CD8-positive, alpha-beta memory T cell (primary cell): Measurements from ENCODE around the gene RCE1. TPM values are rescaled to one million over a fixed set of nuclear protein-coding genes. Genes with fewer than 3 reads are reported as not detected.
"Not testable (repeated sequence)": the region's sequence is repeated elsewhere in the genome, so short reads cannot be mapped to it uniquely, and the experiment has no call there.

Source experiments
- CTCF ChIA-PET: fragments of 350-600 bp; sonication (Branson Sonifier 250); formaldehyde crosslinking; loops from one replicate; lab custom pipeline; 2021; ENCODE audit warnings: antibody characterized with exemption; lab: Charles Lee
- POLR2A ChIA-PET: fragments of 350-600 bp; sonication (Branson Sonifier 250); formaldehyde crosslinking; loops from one replicate; lab custom pipeline; 2021; ENCODE audit warnings: antibody characterized with exemption; lab: Charles Lee
- DNase-seq, 5 donors: peaks; one replicate each; pipeline versions ENCODE4 v3.0.0 to v3.0.0-alpha.2; 2020 to 2022; ENCODE audit warnings: mixed read lengths in 1 of 5
- H3K27ac ChIP-seq: one replicate; pipeline ENCODE4 v1.7.0; 2013; ENCODE audit warnings: low read depth, mild to moderate bottlenecking, low read length, moderate library complexity
- H3K27me3 ChIP-seq: 2 replicates; pipeline ENCODE4 v1.7.0; 2013; ENCODE audit warnings: low read length, mild to moderate bottlenecking; ENCODE audit not compliant: insufficient read depth, poor library complexity, severe bottlenecking
- H3K36me3 ChIP-seq: 2 replicates; pipeline ENCODE4 v1.7.0; 2013; ENCODE audit warnings: mild to moderate bottlenecking, low read length, moderate library complexity; ENCODE audit not compliant: insufficient read depth
- H3K4me1 ChIP-seq: 2 replicates; pipeline ENCODE4 v1.7.0; 2013; ENCODE audit warnings: mild to moderate bottlenecking, low read length, moderate library complexity; ENCODE audit not compliant: insufficient read depth
- H3K4me3 ChIP-seq: 2 replicates; pipeline ENCODE4 v1.7.0; 2013; ENCODE audit warnings: mild to moderate bottlenecking, low read length
- H3K9me3 ChIP-seq: 2 replicates; pipeline ENCODE4 v1.7.0; 2013; ENCODE audit warnings: mild to moderate bottlenecking, low read length
- H3K27ac Mint-ChIP-seq, 8 donors: one replicate each; pipeline ENCODE4 v1.8.0; 2020 to 2021; ENCODE audit warnings: mixed read lengths in 8 of 8, mild to moderate bottlenecking in 6 of 8, inconsistent platforms in 3 of 8, moderate library complexity in 3 of 8
- H3K27me3 Mint-ChIP-seq, 2 donors: one replicate each; pipeline ENCODE4 v1.8.0; 2020 to 2021; ENCODE audit warnings: mixed read lengths in 2 of 2, mild to moderate bottlenecking in 1 of 2, moderate library complexity in 1 of 2
- H3K36me3 Mint-ChIP-seq, 3 donors: one replicate each; pipeline ENCODE4 v1.8.0; 2020 to 2021; ENCODE audit warnings: mixed read lengths in 3 of 3, inconsistent platforms in 1 of 3, mild to moderate bottlenecking in 1 of 3
- H3K4me1 Mint-ChIP-seq, 3 donors: one replicate each; pipeline ENCODE4 v1.8.0; 2020 to 2021; ENCODE audit warnings: mixed read lengths in 3 of 3, inconsistent platforms in 1 of 3, mild to moderate bottlenecking in 1 of 3
- H3K4me3 Mint-ChIP-seq, 7 donors: one replicate each; pipeline ENCODE4 v1.8.0; 2020 to 2021; ENCODE audit warnings: mixed read lengths in 7 of 7, mild to moderate bottlenecking in 6 of 7, moderate library complexity in 4 of 7, inconsistent platforms in 2 of 7
- H3K9me3 Mint-ChIP-seq, 5 donors: one replicate each; pipeline ENCODE4 v1.8.0; 2020 to 2022; ENCODE audit warnings: mixed read lengths in 5 of 5, mild to moderate bottlenecking in 3 of 5, moderate library complexity in 2 of 5, inconsistent platforms in 1 of 5
- polyA plus RNA-seq: library from polyadenylated mRNA; unstranded; fragments of 300-500 nt; fragmentation: Illumina TruSeq; gene quantifications from one replicate; pipeline ENCODE4 v1.2.3, GENCODE V29; 2021
- total RNA-seq, 2 experiments: library from RNA; stranded (reverse); gene quantifications; one replicate each; pipeline ENCODE4 v1.2.3, GENCODE V29; 2021

The RCE1 gene
- total and polyA plus RNA-seq, 3 experiments from 2014 or later: 32.8 to 41.2 (median 34.1) TPM

GRCh38 chr11:66818231-66818955 lies 24.8 kb upstream of the RCE1 start:
- CTCF ChIA-PET: no interaction called here
- no peaks in the 10 kb centered on the region for H3K9me3 ChIP-seq
- no peaks in the 10 kb centered on the region for H3K9me3 Mint-ChIP-seq
- no peaks in the 10 kb centered on the region for H3K4me1 Mint-ChIP-seq
- H3K27ac Mint-ChIP-seq: no peak overlapping the region
- H3K4me1 ChIP-seq: no peaks in the 10 kb centered on the region
- H3K4me3 Mint-ChIP-seq: no peak overlapping the region
- H3K27ac ChIP-seq: no peak overlapping the region
- POLR2A ChIA-PET: no interaction called here
- H3K27me3 ChIP-seq: no peaks in the 10 kb centered on the region
- H3K36me3 ChIP-seq: no peaks in the 10 kb centered on the region
- DNase-seq: no peak
- peaks cover 0 to 8% (median 4%) of the 10 kb centered on the region in 3 donors for H3K36me3 Mint-ChIP-seq
- H3K27me3 Mint-ChIP-seq: no peaks in the 10 kb centered on the region
- H3K4me3 ChIP-seq: no peak overlapping the region

DNA sequence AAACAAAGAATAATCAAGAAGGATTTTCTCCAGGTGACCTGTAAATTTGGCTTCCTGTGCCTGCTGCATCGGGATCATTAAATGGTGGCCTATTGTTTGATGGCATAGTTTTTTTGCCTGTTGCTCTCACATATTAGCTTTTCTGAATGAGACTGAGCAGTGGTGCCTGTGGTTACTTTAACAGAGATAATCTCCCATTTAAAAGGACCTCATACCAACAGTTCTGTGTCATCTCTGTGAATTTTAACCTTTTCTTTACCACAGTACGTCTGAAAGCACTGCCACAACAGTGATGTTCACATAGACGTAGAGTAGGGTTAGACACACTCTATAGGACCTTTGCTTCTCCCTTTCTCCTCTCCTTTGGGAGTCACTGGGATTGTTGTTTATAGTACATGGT lies 22.9 kb upstream of the RCE1 start:
- no peaks in the 10 kb centered on the region for H3K9me3 ChIP-seq
- no peak overlapping the region for H3K4me3 ChIP-seq
- Mint-ChIP-seq H3K4me3 (no peak overlapping the region), H3K27ac (no peak overlapping the region), H3K4me1 (no peaks in the 10 kb centered on the region), H3K36me3 (peaks cover 0 to 5% (median 3%) of the 10 kb centered on the region in 3 donors), H3K9me3 (no peaks in the 10 kb centered on the region), H3K27me3 (no peaks in the 10 kb centered on the region)
- no peak overlapping the region for H3K27ac ChIP-seq
- no peaks in the 10 kb centered on the region for H3K36me3 ChIP-seq
- ChIA-PET POLR2A (no interaction called here), CTCF (interaction anchor here (1.5 kb wide), 1 partner anchor 14 kb away, joined by 4 read pairs; no protein-coding TSS in a partner anchor)
- no peaks in the 10 kb centered on the region for H3K4me1 ChIP-seq
- no peaks in the 10 kb centered on the region for H3K27me3 ChIP-seq
- DNase-seq: no peak

DNA sequence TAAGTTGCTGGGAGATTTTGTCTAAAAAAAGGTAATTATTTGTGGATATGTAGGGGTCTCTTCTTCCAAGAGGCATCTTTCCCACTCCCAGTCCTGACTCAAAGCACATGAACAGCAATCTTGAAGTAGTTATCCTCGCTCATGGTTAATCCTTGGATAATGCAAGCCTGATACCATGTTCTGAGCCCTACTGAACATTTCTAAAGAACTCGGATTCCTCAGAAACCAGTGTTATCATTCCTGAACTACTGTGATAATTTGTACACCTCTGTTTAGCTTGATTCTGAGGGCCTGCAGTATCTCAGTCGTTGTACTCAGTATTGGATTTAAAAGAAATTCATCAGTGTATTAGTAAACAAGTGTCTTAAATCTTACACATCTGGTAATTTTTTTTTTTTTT lies 22.3 kb upstream of the RCE1 start:
- no peaks in the 10 kb centered on the region for H3K9me3 Mint-ChIP-seq
- H3K36me3 ChIP-seq: no peaks in the 10 kb centered on the region
- POLR2A ChIA-PET: interaction anchor here (0.7 kb wide), 1 partner anchor 1079 kb away, joined by 3 read pairs; no protein-coding TSS in a partner anchor
- no peak for DNase-seq
- no peaks in the 10 kb centered on the region for H3K27me3 Mint-ChIP-seq
- H3K4me3 ChIP-seq: no peak overlapping the region
- CTCF ChIA-PET: interaction anchor here (1.5 kb wide), 1 partner anchor 14 kb away, joined by 4 read pairs; no protein-coding TSS in a partner anchor
- no peaks in the 10 kb centered on the region for H3K9me3 ChIP-seq
- no peak overlapping the region for H3K27ac Mint-ChIP-seq
- no peak overlapping the region for H3K27ac ChIP-seq
- H3K4me1 ChIP-seq: no peaks in the 10 kb centered on the region
- peaks cover 0 to 5% (median 3%) of the 10 kb centered on the region in 3 donors for H3K36me3 Mint-ChIP-seq
- H3K4me3 Mint-ChIP-seq: no peak overlapping the region
- no peaks in the 10 kb centered on the region for H3K4me1 Mint-ChIP-seq
- no peaks in the 10 kb centered on the region for H3K27me3 ChIP-seq

DNA sequence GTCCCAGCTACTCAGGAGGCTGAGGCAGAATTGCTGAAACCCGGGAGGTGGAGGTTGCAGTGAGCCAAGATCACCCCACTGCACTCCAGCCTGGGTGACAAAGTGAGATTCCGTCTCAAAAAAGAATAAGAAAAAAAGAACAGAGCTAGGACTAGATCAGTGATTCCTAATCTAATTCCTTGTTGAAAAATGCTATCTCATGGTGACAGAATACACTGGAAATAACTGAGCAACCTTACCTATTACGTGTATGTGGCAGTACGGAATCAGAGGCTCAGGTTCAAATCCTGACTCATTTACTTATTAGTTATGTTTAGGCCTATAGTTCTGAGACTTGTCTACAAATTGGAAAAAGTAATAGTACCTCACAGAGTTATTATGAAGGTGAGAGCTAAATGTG lies 19.5 kb upstream of the RCE1 start:
- H3K36me3 Mint-ChIP-seq: peaks cover 0 to 13% (median 2%) of the 10 kb centered on the region in 3 donors
- Histone ChIP-seq H3K9me3 (no peaks in the 10 kb centered on the region), H3K36me3 (no peaks in the 10 kb centered on the region), H3K4me3 (no peak overlapping the region), H3K27me3 (no peaks in the 10 kb centered on the region), H3K4me1 (no peaks in the 10 kb centered on the region), H3K27ac (no peak overlapping the region)
- H3K9me3 Mint-ChIP-seq: no peaks in the 10 kb centered on the region
- no peak overlapping the region for H3K27ac Mint-ChIP-seq
- DNase-seq: no peak
- H3K4me1 Mint-ChIP-seq: no peaks in the 10 kb centered on the region
- no peaks in the 10 kb centered on the region for H3K27me3 Mint-ChIP-seq
- H3K4me3 Mint-ChIP-seq: no peak overlapping the region
- ChIA-PET CTCF (no interaction called here), POLR2A (no interaction called here)

DNA sequence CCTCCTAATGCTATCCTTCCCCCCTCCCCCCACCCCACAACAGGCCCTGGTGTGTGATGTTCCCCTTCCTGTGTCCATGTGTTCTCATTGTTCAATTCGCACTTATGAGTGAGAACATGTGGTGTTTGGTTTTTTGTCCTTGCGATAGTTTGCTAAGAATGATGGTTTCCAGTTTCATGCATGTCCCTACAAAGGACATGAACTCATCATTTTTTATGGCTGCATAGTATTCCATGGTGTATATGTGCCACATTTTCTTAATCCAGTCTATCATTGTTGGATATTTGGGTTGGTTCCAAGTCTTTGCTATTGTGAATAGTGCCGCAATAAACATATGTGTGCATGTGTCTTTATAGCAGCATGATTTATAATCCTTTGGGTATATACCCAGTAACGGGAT lies 18.7 kb upstream of the RCE1 start:
- H3K9me3 Mint-ChIP-seq, H3K27ac Mint-ChIP-seq, H3K4me3 Mint-ChIP-seq, DNase-seq, H3K27ac ChIP-seq, CTCF ChIA-PET, H3K4me1 Mint-ChIP-seq, H3K9me3 ChIP-seq, H3K4me1 ChIP-seq, H3K4me3 ChIP-seq, H3K27me3 Mint-ChIP-seq, H3K27me3 ChIP-seq, H3K36me3 ChIP-seq: not testable (repeated sequence)
- POLR2A ChIA-PET: interaction anchor here (0.7 kb wide), 1 partner anchor 233 kb away, joined by 3 read pairs; no protein-coding TSS in a partner anchor
- peaks cover 0 to 13% (median 2%) of the 10 kb centered on the region in 3 donors for H3K36me3 Mint-ChIP-seq

DNA sequence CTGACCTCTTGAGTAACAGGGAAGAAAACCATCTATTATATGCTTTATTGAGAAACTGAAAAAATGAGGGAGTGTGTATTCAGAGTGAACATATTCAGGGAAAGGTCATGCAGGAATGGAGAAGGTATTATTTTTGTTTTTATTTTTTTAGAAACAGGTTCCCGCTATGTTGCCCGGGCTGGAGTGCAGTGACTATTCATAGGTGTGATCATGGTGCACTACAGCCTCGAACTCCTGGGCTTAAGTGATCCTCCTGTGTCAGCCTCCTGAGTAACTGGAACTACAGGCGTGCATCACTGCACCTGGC lies 8.7 kb upstream of the RCE1 start:
- no peak for DNase-seq
- peak overlapping the region in 1 of 7 donors; percentile 49 for H3K4me3 Mint-ChIP-seq
- no peak overlapping the region for H3K4me3 ChIP-seq
- H3K27ac ChIP-seq: no peak overlapping the region
- ChIA-PET POLR2A (interaction anchor here (0.5 kb wide), 1 partner anchor 9 kb away, joined by 3 read pairs; no protein-coding TSS in a partner anchor), CTCF (interaction anchor here (0.8 to 3.4 kb wide), 11 partner anchors 8 to 238 kb away, joined by 3 to 22 read pairs (median 3); no protein-coding TSS in a partner anchor)
- H3K27me3 Mint-ChIP-seq: no peaks in the 10 kb centered on the region
- peaks cover 4% of the 10 kb centered on the region for H3K4me1 ChIP-seq
- H3K9me3 Mint-ChIP-seq: no peaks in the 10 kb centered on the region
- peaks cover 0 to 15% (median 0%) of the 10 kb centered on the region in 3 donors for H3K36me3 Mint-ChIP-seq
- H3K36me3 ChIP-seq: no peaks in the 10 kb centered on the region
- peak overlapping the region in 6 of 8 donors; percentile 17 to 86 (median 70) for H3K27ac Mint-ChIP-seq
- peaks cover 8 to 23% (median 22%) of the 10 kb centered on the region in 3 donors for H3K4me1 Mint-ChIP-seq
- no peaks in the 10 kb centered on the region for H3K9me3 ChIP-seq
- H3K27me3 ChIP-seq: no peaks in the 10 kb centered on the region

DNA sequence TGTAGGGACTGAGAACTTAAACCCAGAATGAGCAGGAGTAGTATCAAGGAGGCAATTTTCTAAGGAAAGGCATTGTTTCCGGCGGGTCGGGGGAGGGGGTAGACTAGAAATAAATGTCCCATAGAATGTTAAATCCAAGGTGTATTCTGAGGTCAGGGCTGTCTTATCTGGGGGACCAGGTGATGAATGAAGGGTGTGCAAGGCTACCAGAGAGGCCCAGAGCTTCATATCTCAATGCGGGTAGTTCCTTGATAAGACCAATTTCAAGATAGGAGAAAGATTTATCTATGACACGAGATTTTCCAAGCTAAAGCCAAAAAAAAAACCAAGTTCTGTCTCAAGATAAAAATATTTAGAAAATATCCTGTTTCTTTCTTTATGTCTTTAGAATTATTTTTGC lies 8.3 kb upstream of the RCE1 start:
- Mint-ChIP-seq H3K27me3 (no peaks in the 10 kb centered on the region), H3K36me3 (peaks cover 0 to 17% (median 0%) of the 10 kb centered on the region in 3 donors), H3K4me3 (peak overlapping the region in 2 of 7 donors; percentile 14 to 49), H3K4me1 (peaks cover 10 to 27% (median 26%) of the 10 kb centered on the region in 3 donors), H3K9me3 (no peaks in the 10 kb centered on the region), H3K27ac (peak overlapping the region in 6 of 8 donors; percentile 19 to 68 (median 38))
- Histone ChIP-seq H3K4me3 (no peak overlapping the region), H3K27me3 (no peaks in the 10 kb centered on the region), H3K9me3 (no peaks in the 10 kb centered on the region), H3K4me1 (peaks cover 9% of the 10 kb centered on the region), H3K27ac (no peak overlapping the region), H3K36me3 (no peaks in the 10 kb centered on the region)
- no peak for DNase-seq
- POLR2A ChIA-PET: interaction anchor here (1.6 kb wide), 1 partner anchor 11 kb away, joined by 6 read pairs; no protein-coding TSS in a partner anchor
- CTCF ChIA-PET: interaction anchor here (0.8 to 3.4 kb wide), 10 partner anchors 9 to 239 kb away, joined by 3 to 22 read pairs (median 3); no protein-coding TSS in a partner anchor

DNA sequence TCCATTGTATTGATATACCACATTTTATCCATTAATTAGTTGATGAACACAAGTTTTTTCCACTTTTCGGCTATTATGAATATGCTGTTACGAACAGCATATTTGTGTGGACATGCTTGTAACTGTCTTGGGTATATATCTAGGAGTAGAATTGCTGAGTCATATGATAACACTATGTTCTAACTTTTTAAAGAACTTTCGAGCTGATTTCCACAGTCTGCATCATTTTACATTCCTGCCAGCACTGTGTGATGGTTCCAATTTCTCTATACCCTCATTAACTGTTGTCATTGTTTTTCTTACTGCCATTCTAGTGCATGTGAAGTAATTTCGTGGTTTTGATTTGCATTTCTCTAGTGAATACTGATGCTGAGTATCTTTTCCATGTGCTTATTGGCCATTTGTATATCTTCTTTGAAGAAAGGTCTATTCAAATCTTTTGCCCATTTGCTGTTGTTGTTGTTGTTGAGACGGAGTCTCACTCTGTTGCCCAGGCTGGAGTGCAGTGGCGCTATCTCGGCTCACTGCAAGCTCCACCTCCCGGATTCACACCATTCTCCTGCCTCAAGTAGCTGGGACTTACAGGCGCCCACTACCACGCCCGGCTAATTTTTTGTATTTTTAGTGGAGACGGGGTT lies 7.4 kb upstream of the RCE1 start:
- no peaks in the 10 kb centered on the region for H3K9me3 Mint-ChIP-seq
- no peak overlapping the region for H3K4me3 Mint-ChIP-seq
- Histone ChIP-seq H3K27ac (peak overlapping the region; percentile 12), H3K27me3 (no peaks in the 10 kb centered on the region), H3K4me1 (peaks cover 18% of the 10 kb centered on the region), H3K9me3 (no peaks in the 10 kb centered on the region), H3K36me3 (no peaks in the 10 kb centered on the region), H3K4me3 (no peak overlapping the region)
- peaks cover 0 to 25% (median 0%) of the 10 kb centered on the region in 3 donors for H3K36me3 Mint-ChIP-seq
- no peak for DNase-seq
- ChIA-PET CTCF (interaction anchor here (3.4 kb wide), 1 partner anchor 140 kb away, joined by 22 read pairs; no protein-coding TSS in a partner anchor), POLR2A (interaction anchor here (1.6 kb wide), 1 partner anchor 10 kb away, joined by 6 read pairs; no protein-coding TSS in a partner anchor)
- no peaks in the 10 kb centered on the region for H3K27me3 Mint-ChIP-seq
- peaks cover 19 to 35% (median 33%) of the 10 kb centered on the region in 3 donors for H3K4me1 Mint-ChIP-seq
- H3K27ac Mint-ChIP-seq: peak overlapping the region in 3 of 8 donors; percentile 7 to 61 (median 44)
